Kidney epithelial cell (primary cell): ENCODE results near the gene GPR55. TPM values are rescaled to one million over a fixed set of nuclear protein-coding genes. Genes with fewer than 3 reads are reported as not detected.

Experiments used
- DNase-seq: peaks from one replicate; pipeline ENCODE4 v3.0.0-alpha.2; 2010; ENCODE audit warnings: low read depth
- H3K27me3 ChIP-seq: 2 replicates; pipeline ENCODE4 v1.6.0; 2011; ENCODE audit warnings: low read length; ENCODE audit not compliant: control insufficient read depth, insufficient read depth
- H3K36me3 ChIP-seq: 2 replicates; pipeline ENCODE4 v1.5.1; 2011; ENCODE audit warnings: low read length; ENCODE audit not compliant: control insufficient read depth, insufficient read depth
- H3K4me3 ChIP-seq: 2 replicates; pipeline ENCODE4 v1.5.1; 2011; ENCODE audit warnings: low read depth, mild to moderate bottlenecking, control low read depth, low read length
- CTCF ChIP-seq: IDR thresholded peaks from 2 replicates; pipeline ENCODE4 v1.5.1; 2011; ENCODE audit warnings: mild to moderate bottlenecking, moderate library complexity, low read length, control low read depth, inconsistent platforms; ENCODE audit not compliant: insufficient read depth, poor library complexity, severe bottlenecking
- total RNA-seq: library from RNA; depleted of rRNA; stranded (reverse); fragments of >200 nt; gene quantifications from 2 replicates; pipeline ENCODE4 v1.2.3, GENCODE V29; 2015

The GPR55 gene
- total RNA-seq, 1 donor from 2014 or later, result not detected

GRCh38 chr2:230907361-230908091 is 17.5 kb downstream of the GPR55 start:
- no peaks in the 10 kb centered on the region for H3K27me3 ChIP-seq
- no peak for DNase-seq
- H3K4me3 ChIP-seq, result no peak overlapping the region
- no peaks in the 10 kb centered on the region for H3K36me3 ChIP-seq
- no peak for TF ChIP-seq CTCF

GRCh38 chr2:230906471-230907230 is 18.4 kb downstream of the GPR55 start:
- H3K27me3 ChIP-seq, result no peaks in the 10 kb centered on the region
- TF ChIP-seq CTCF, result no peak
- no peaks in the 10 kb centered on the region for H3K36me3 ChIP-seq
- DNase-seq, result no peak
- H3K4me3 ChIP-seq, result no peak overlapping the region

- TF ChIP-seq CTCF, result no peak
- Histone ChIP-seq H3K27me3 (peaks cover 7% of the 10 kb centered on the region), H3K36me3 (no peaks in the 10 kb centered on the region), H3K4me3 (no peak overlapping the region)
- DNase-seq, result no peak
Observed at GRCh38 chr2:230905448-230906421, 19.3 kb downstream of the GPR55 start.

- Histone ChIP-seq H3K27me3 (peaks cover 14% of the 10 kb centered on the region), H3K36me3 (no peaks in the 10 kb centered on the region), H3K4me3 (no peak overlapping the region)
- no peak for DNase-seq
- no peak for TF ChIP-seq CTCF
Observed at GRCh38 chr2:230904856-230905447, 20.1 kb downstream of the GPR55 start.
